Memory B cell (primary cell): Measurements from ENCODE around the gene PPFIA3.
"Not testable (repeated sequence)": the region's sequence is repeated elsewhere in the genome, so short reads cannot be mapped to it uniquely, and the experiment has no call there.

Experiments
- ATAC-seq: fragments of 150-1000 bp; cut with Tn5 transposase; 2 replicates; pipeline ENCODE4 v1.10.0; 2021; ENCODE audit warnings: low read depth, mild to moderate bottlenecking, moderate library complexity
- DNase-seq, 2 donors: peaks; one replicate each; pipeline ENCODE4 v3.0.0; 2022; ENCODE audit warnings: low spot score in 2 of 2
- H3K27ac Mint-ChIP-seq: one replicate; pipeline ENCODE4 v1.8.0; 2022; ENCODE audit warnings: mild to moderate bottlenecking, moderate library complexity, mixed read lengths
- H3K27me3 Mint-ChIP-seq: one replicate; pipeline ENCODE4 v1.8.0; 2022; ENCODE audit warnings: mixed read lengths
- H3K36me3 Mint-ChIP-seq: one replicate; pipeline ENCODE4 v1.8.0; 2022; ENCODE audit warnings: mild to moderate bottlenecking, mixed read lengths
- H3K4me1 Mint-ChIP-seq: one replicate; pipeline ENCODE4 v1.8.0; 2022; ENCODE audit warnings: mixed read lengths
- H3K4me3 Mint-ChIP-seq: one replicate; pipeline ENCODE4 v1.8.0; 2022; ENCODE audit warnings: mild to moderate bottlenecking, moderate library complexity, mixed read lengths
- H3K9me3 Mint-ChIP-seq: one replicate; pipeline ENCODE4 v1.8.0; 2022; ENCODE audit warnings: mixed read lengths

PPFIA3 gene

GRCh38 chr19:49110567-49110966, 8.8 kb upstream of the PPFIA3 start:
- Mint-ChIP-seq H3K9me3 (no peaks in the 10 kb centered on the region), H3K36me3 (peaks cover 18% of the 10 kb centered on the region), H3K4me3 (no peak overlapping the region), H3K27me3 (no peaks in the 10 kb centered on the region), H3K4me1 (peaks cover 16% of the 10 kb centered on the region), H3K27ac (no peak overlapping the region)
- no peak for ATAC-seq
- no peak for DNase-seq

- Mint-ChIP-seq H3K36me3 (peaks cover 18% of the 10 kb centered on the region), H3K4me1 (peaks cover 20% of the 10 kb centered on the region), H3K4me3 (no peak overlapping the region), H3K27ac (no peak overlapping the region), H3K9me3 (no peaks in the 10 kb centered on the region), H3K27me3 (no peaks in the 10 kb centered on the region)
- ATAC-seq = no peak
- DNase-seq = no peak
Measured at GRCh38 chr19:49111218-49111998, 7.9 kb upstream of the PPFIA3 start.

GRCh38 chr19:49113762-49114629, 5.3 kb upstream of the PPFIA3 start, which contains the start of gene LIN7B:
TSS of gene LIN7B (plus strand) at chr19:49114370. CDS start at chr19:49114405, 35 bp downstream.
- Mint-ChIP-seq H3K9me3 (no peaks in the 10 kb centered on the region), H3K36me3 (peaks cover 2% of the 10 kb centered on the region), H3K27ac (peak within 1 kb of the TSS; percentile 50), H3K4me1 (peaks cover 28% of the 10 kb centered on the region), H3K4me3 (peak within 1 kb of the TSS; percentile 89), H3K27me3 (no peaks in the 10 kb centered on the region)
- ATAC-seq = peak; percentile 57
- DNase-seq = peak; percentile 86 to 92

- no peak for ATAC-seq
- peak overlapping the region; percentile 50 for H3K27ac Mint-ChIP-seq
- peak; percentile 28 to 30 for DNase-seq
- peak overlapping the region; percentile 82 for H3K4me3 Mint-ChIP-seq
- H3K36me3 Mint-ChIP-seq = no peaks in the 10 kb centered on the region
- no peaks in the 10 kb centered on the region for H3K27me3 Mint-ChIP-seq
- peaks cover 27% of the 10 kb centered on the region for H3K4me1 Mint-ChIP-seq
- no peaks in the 10 kb centered on the region for H3K9me3 Mint-ChIP-seq
Measured at GRCh38 chr19:49114630-49115363, 4.5 kb upstream of the PPFIA3 start.

GRCh38 chr19:49116544-49116943, 2.8 kb upstream of the PPFIA3 start:
- H3K9me3 Mint-ChIP-seq = no peaks in the 10 kb centered on the region
- no peak for ATAC-seq
- H3K27me3 Mint-ChIP-seq = peaks cover 7% of the 10 kb centered on the region
- H3K4me1 Mint-ChIP-seq = peaks cover 35% of the 10 kb centered on the region
- no peaks in the 10 kb centered on the region for H3K36me3 Mint-ChIP-seq
- no peak for DNase-seq
- no peak overlapping the region for H3K27ac Mint-ChIP-seq
- H3K4me3 Mint-ChIP-seq = peak overlapping the region; percentile 43

GRCh38 chr19:49117677-49118564, 1.4 kb upstream of the PPFIA3 start:
- no peaks in the 10 kb centered on the region for H3K36me3 Mint-ChIP-seq
- DNase-seq (no peak), ATAC-seq (no peak)
- H3K27ac Mint-ChIP-seq = peak overlapping the region; percentile 90
- H3K27me3 Mint-ChIP-seq = peaks cover 9% of the 10 kb centered on the region
- H3K4me1 Mint-ChIP-seq = peaks cover 37% of the 10 kb centered on the region
- peak overlapping the region; percentile 83 for H3K4me3 Mint-ChIP-seq
- H3K9me3 Mint-ChIP-seq = no peaks in the 10 kb centered on the region

- peaks cover 34% of the 10 kb centered on the region for H3K4me1 Mint-ChIP-seq
- no peaks in the 10 kb centered on the region for H3K36me3 Mint-ChIP-seq
- ATAC-seq (peak; percentile 78), DNase-seq (peak; percentile 96 to 98)
- peak within 1 kb of the TSS; percentile 90 for H3K27ac Mint-ChIP-seq
- peak within 1 kb of the TSS; percentile 83 for H3K4me3 Mint-ChIP-seq
- H3K27me3 Mint-ChIP-seq = peaks cover 9% of the 10 kb centered on the region
- no peaks in the 10 kb centered on the region for H3K9me3 Mint-ChIP-seq
Measured at GRCh38 chr19:49118565-49119410, 556 bp upstream of the PPFIA3 start, which contains the start of gene C19orf73. TSS of gene C19orf73 (minus strand) at chr19:49119143. CDS start at chr19:49119022, 121 bp downstream.

- Mint-ChIP-seq H3K36me3 (no peaks in the 10 kb centered on the region), H3K4me1 (peaks cover 28% of the 10 kb centered on the region), H3K27ac (no peak overlapping the region), H3K4me3 (peak overlapping the region; percentile 79), H3K9me3 (no peaks in the 10 kb centered on the region), H3K27me3 (peaks cover 9% of the 10 kb centered on the region)
- ATAC-seq (no peak), DNase-seq (no peak)
Measured at GRCh38 chr19:49120325-49120683, 960 bp downstream of the PPFIA3 start.

- Mint-ChIP-seq H3K4me1 (peaks cover 28% of the 10 kb centered on the region), H3K27ac (no peak overlapping the region), H3K36me3 (no peaks in the 10 kb centered on the region), H3K9me3 (no peaks in the 10 kb centered on the region), H3K27me3 (peaks cover 9% of the 10 kb centered on the region), H3K4me3 (peak overlapping the region; percentile 79)
- DNase-seq = no peak
- no peak for ATAC-seq
Measured at GRCh38 chr19:49120868-49121267, 1.5 kb downstream of the PPFIA3 start.

- H3K9me3 Mint-ChIP-seq = not testable (repeated sequence)
Measured at GRCh38 chr19:49121841-49122240, 2.5 kb downstream of the PPFIA3 start.

GRCh38 chr19:49123285-49123684, 3.9 kb downstream of the PPFIA3 start:
- H3K36me3 Mint-ChIP-seq, ATAC-seq, H3K27ac Mint-ChIP-seq, DNase-seq, H3K4me3 Mint-ChIP-seq, H3K9me3 Mint-ChIP-seq, H3K27me3 Mint-ChIP-seq: not testable (repeated sequence)
- H3K4me1 Mint-ChIP-seq = peaks cover 15% of the 10 kb centered on the region

More at GRCh38 chr19:49121841-49122240, 2.5 kb downstream of the PPFIA3 start:
- peaks cover 21% of the 10 kb centered on the region for H3K4me1 Mint-ChIP-seq
- not testable (repeated sequence) for H3K27ac Mint-ChIP-seq, H3K36me3 Mint-ChIP-seq, ATAC-seq, H3K4me3 Mint-ChIP-seq, DNase-seq, H3K27me3 Mint-ChIP-seq

GRCh38 chr19:49125025-49125731, 5.8 kb downstream of the PPFIA3 start:
- peaks cover 9% of the 10 kb centered on the region for H3K27me3 Mint-ChIP-seq
- DNase-seq (no peak), ATAC-seq (no peak)
- H3K27ac Mint-ChIP-seq = no peak overlapping the region
- no peaks in the 10 kb centered on the region for H3K9me3 Mint-ChIP-seq
- H3K4me1 Mint-ChIP-seq = peaks cover 17% of the 10 kb centered on the region
- H3K4me3 Mint-ChIP-seq = no peak overlapping the region
- no peaks in the 10 kb centered on the region for H3K36me3 Mint-ChIP-seq
